ENCODE data around the gene SKI. TPM values are rescaled to one million over a fixed set of nuclear protein-coding genes. Genes with fewer than 3 reads are reported as not detected.
A peak's percentile ranks its signal among the peaks of the same experiment; 100 is the strongest.
"Not testable (repeated sequence)": the region's sequence is repeated elsewhere in the genome, so short reads cannot be mapped to it uniquely, and the experiment has no call there.

The SKI gene
- polyA plus RNA-seq, 1 donor from 2014 or later: 0.78 TPM

DNA sequence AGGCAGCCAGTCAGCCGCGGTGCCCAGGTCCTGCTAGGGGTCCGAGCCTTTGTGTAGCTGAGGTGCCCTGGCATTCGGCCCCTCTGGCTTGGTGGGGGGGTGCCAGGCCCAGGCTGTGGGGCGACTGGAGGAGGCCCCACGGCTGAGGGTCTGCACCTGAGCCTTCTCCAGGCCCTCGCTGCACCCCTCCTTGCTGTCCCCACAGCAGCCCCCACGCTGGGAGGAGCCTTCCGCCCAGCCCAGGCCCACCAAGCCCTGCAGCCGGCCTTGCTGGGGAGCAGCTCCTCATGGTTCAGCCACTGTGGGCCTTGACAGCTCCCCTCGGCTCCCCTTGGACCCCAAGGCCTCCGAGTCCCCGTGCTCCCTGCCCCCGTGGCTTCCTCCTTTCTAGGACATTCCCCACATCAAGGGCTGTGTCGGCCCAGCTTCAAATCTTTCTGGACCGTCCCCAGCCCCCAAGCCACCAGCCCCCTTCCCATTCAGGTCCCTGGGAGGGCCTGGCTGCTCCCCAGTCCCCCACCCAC is 95.4 kb downstream of the SKI start:
- Mint-ChIP-seq H3K36me3 (no peaks in the 10 kb centered on the region), H3K4me3 (no peak overlapping the region), H3K9me3 (no peaks in the 10 kb centered on the region), H3K27ac (no peak overlapping the region), H3K4me1 (no peaks in the 10 kb centered on the region), H3K27me3 (no peaks in the 10 kb centered on the region)

DNA sequence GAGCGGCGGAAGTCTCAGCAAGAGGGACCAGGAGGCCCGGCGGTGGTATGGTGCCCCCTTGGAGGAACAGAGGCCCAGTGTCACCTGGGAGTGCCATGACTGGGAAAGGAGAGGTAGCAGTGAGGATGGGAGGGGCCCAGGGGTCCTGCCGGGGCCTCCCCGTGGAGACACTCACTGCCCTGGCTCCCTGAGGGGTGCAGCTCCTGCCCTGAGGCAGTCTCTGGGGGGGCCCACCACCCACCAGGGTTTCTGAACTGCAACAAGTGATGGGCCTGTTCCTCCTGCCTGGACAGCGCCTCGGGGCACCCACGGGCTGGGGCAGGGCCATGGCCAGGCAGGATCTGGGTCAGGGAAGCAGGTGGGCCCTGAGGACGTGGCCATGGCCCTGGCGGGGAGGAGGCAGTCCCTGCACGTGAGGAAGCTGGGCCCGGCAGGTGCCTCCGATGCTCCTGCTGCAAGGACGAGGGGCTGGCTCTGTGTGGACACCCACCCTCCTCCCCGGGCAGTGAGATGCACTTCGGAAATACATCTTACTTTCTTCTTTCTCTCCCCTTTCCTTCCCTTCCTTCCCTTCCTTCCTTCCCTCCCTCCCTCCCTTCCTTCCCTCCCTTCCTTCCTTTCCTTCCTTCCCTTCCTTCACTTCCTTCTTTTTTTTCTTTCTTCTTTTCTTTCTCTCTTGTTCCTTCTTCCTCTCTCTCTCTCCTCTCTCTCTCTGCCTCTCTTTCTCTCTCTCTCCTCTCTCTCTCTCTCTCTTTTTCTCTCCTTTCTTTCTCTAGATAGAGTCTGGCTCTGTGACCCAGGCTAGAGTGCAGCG is 96.6 kb downstream of the SKI start:
- peak overlapping the region in 1 of 3 donors; percentile 39 for H3K27ac Mint-ChIP-seq
- H3K4me1 Mint-ChIP-seq: no peaks in the 10 kb centered on the region
- no peaks in the 10 kb centered on the region for H3K36me3 Mint-ChIP-seq
- no peaks in the 10 kb centered on the region for H3K27me3 Mint-ChIP-seq
- H3K4me3 Mint-ChIP-seq: peak overlapping the region in 1 of 4 donors; percentile 52
- no peaks in the 10 kb centered on the region for H3K9me3 Mint-ChIP-seq

DNA sequence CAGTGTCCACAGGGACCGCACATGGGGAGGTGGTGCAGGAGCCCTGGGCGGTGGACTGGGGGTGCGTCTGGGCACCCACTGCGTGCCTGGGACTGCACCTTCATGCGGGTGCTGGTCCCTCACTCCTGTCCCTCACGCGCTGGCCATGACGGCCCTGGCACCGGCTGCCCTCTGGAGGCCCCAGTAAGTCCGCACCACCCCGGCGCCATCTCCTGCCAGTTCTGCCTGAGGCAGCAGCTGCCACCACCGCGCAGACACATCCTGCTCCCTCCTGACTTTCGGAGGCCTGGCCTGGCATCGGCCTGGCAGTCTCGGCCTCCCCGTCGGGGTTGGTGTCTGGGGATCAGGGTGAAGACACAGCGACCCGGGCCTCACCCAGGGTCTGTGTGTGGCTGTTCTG is 98.4 kb downstream of the SKI start:
- no peaks in the 10 kb centered on the region for H3K9me3 Mint-ChIP-seq
- peaks cover 3% of the 10 kb centered on the region for H3K27me3 Mint-ChIP-seq
- H3K36me3 Mint-ChIP-seq: no peaks in the 10 kb centered on the region
- no peaks in the 10 kb centered on the region for H3K4me1 Mint-ChIP-seq
- H3K27ac Mint-ChIP-seq: no peak overlapping the region
- H3K4me3 Mint-ChIP-seq: no peak overlapping the region

DNA sequence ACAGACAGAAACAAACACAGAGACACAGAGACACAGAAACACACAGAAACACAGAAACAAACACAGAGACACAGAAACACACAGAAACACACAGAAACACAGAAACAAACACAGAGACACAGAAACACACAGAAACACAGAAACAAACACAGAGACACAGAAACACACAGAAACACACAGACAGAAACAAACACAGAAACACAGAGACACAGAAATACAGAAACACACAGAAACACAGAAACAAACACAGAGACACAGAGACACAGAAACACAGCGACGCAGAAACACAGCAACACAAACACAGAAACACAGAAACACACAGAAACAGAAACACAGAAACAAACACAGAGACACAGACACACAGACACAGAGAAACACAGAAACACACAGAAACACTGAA is 99.0 kb downstream of the SKI start:
- not testable (repeated sequence) for H3K36me3 Mint-ChIP-seq, H3K9me3 Mint-ChIP-seq, H3K4me1 Mint-ChIP-seq, H3K27me3 Mint-ChIP-seq, H3K4me3 Mint-ChIP-seq
- H3K27ac Mint-ChIP-seq: peak overlapping the region in 1 of 3 donors; percentile 6

DNA sequence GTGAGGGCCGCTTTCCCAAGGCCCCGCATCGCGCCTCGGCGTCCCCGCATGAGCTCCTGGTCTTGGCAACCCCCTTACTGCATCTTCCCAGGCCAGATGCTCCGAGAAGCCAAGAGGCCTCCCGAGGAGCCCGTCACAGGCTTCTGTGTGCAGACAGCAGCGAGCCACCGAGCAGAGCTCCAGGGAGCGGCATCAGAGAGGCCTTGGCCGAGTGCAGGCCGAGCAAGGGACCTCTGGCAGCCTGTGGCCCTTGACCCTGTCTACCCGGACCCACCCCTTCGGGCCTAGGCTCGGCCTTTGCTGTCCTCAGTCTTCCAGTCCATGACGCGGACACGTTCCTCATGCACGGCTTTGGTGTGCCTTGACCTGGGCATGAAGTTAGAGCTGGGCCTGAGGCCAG is 99.7 kb downstream of the SKI start:
- H3K27me3 Mint-ChIP-seq: peaks cover 3% of the 10 kb centered on the region
- no peak overlapping the region for H3K27ac Mint-ChIP-seq
- H3K4me3 Mint-ChIP-seq: no peak overlapping the region
- H3K36me3 Mint-ChIP-seq: no peaks in the 10 kb centered on the region
- H3K4me1 Mint-ChIP-seq: no peaks in the 10 kb centered on the region
- no peaks in the 10 kb centered on the region for H3K9me3 Mint-ChIP-seq

DNA sequence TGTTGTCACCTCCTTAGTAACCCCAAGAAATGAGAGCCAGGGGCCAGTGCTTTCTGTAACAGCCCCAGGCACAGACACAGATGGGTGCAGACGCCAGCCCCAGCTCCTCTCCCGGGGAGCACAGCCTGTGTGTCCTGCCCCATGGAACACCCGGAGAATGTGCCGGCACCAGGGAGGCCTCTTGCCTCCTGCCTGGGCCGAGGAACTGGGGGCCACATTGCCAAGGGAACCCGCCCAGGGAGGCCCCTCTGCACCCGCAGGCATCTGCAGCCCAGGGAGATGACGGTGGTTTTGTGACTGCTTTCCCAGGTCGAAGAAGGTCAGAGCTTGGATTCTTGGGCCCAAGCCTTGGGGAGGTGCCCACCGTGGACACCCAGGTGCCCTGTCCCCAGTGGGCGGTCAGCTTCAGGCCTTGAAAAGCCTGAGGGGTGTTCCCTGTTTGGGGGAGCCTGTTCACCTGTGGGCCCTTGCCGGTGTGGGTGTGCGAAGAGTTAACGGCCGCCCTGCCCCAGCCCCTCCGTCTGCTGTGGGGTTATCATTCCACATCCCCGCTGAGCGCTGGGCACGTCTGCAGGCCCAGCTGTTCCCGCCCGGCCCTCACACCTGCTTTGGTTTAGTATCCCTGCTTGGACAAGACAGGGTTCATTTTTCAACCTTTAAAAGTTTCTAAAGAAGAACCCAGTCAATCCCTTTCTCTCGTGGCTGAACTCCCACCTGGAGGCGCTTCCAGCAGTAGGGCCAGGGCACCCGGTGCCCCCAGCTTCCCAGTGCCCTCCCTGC is 100.7 kb downstream of the SKI start:
- no peaks in the 10 kb centered on the region for H3K9me3 Mint-ChIP-seq
- peaks cover 3% of the 10 kb centered on the region for H3K27me3 Mint-ChIP-seq
- no peaks in the 10 kb centered on the region for H3K4me1 Mint-ChIP-seq
- no peak overlapping the region for H3K4me3 Mint-ChIP-seq
- no peaks in the 10 kb centered on the region for H3K36me3 Mint-ChIP-seq
- no peak overlapping the region for H3K27ac Mint-ChIP-seq

DNA sequence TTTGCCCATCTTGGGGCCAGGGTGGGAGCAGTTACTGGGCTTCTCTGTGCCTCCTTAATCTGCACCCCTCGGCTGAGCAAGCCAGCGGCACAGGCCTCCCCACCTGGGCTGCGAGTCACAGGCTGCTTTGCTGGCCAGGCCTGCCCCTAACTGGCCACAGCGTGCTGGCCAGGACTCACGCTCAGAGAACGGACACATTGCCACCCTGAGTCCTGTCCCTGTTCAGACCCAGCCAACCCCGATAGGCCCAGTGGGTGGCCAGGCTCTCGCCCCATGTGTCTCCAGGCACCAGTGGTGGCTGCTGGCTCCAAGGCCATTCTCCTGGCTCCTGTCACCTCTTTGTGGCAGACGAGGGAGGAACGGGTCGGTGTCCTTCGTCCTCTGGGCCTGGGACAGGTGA is 101.9 kb downstream of the SKI start:
- no peak overlapping the region for H3K27ac Mint-ChIP-seq
- no peaks in the 10 kb centered on the region for H3K9me3 Mint-ChIP-seq
- no peak overlapping the region for H3K4me3 Mint-ChIP-seq
- no peaks in the 10 kb centered on the region for H3K36me3 Mint-ChIP-seq
- H3K4me1 Mint-ChIP-seq: no peaks in the 10 kb centered on the region
- H3K27me3 Mint-ChIP-seq: peaks cover 3% of the 10 kb centered on the region

DNA sequence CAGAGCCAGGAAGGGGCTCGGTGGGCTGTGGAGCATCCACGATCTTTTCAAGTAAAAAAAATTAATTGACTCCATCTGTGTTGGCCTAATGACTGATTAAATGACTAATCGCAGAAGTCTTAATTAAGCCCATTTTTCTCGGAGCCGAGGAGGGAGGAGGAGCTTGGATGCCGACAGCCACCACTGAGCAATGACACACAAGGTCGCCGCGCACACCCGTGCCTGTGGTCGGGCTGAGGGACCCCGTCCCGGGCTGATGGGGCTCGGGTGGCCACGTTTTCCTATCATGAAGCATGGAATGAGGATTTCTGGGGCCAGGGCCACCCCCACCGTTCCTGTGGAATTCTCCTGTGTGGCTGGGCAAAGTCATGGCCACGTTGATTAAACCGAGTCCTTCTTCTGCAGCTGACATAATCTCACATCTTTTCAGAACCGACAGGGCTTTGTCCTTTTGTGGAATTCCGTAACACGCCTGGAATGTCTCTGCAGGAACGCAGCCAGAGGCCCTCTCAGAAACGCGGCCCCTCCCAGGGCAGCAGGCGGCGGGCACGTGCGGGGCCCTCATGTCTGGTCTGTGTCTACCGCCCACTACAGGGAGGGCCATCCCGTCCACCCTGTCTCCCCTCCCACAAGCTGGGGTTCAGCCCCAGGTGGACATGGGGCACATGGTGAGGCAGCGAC is 102.5 kb downstream of the SKI start:
- H3K4me1 Mint-ChIP-seq: no peaks in the 10 kb centered on the region
- no peak overlapping the region for H3K27ac Mint-ChIP-seq
- H3K9me3 Mint-ChIP-seq: no peaks in the 10 kb centered on the region
- no peaks in the 10 kb centered on the region for H3K36me3 Mint-ChIP-seq
- no peak overlapping the region for H3K4me3 Mint-ChIP-seq
- H3K27me3 Mint-ChIP-seq: peaks cover 3% of the 10 kb centered on the region

DNA sequence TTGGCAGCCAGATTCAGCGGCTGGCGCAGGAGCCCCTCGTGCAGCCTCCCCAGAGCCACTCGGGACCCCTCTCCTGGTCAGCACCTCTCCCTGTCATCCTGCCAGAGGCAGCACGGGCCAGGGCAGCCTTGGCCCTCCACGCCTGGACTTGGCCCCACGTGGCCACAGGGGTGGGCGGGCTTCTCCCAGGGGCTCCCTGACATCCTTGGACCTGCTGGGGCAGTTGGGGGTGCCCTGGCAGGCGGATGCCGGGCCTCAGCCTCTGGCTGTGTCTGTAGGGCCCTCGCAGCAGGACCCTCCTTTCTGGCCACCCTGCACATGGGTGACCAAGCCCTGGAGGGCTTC is 103.1 kb downstream of the SKI start:
- Mint-ChIP-seq H3K4me1 (no peaks in the 10 kb centered on the region), H3K27me3 (peaks cover 3% of the 10 kb centered on the region), H3K9me3 (no peaks in the 10 kb centered on the region)

DNA sequence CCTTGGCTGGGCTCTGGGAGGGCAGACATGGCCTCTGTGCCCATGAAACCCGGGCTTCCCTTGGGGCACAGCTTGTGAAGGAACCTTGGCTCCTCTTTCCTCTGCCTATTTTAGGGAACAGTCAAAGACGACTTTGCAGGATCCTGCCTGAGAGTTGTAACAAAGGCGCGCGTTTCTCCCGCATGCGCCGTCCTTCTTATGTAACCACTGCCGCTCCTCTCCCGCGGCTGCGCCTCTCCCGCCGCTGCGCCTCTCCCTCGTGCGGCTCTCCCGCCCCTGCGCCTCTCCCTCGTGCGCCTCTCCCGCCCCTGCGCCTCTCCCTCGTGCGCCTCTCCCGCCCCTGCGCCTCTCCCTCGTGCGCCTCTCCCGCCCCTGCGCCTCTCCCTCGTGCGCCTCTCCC is 103.5 kb downstream of the SKI start:
- not testable (repeated sequence) for H3K27ac Mint-ChIP-seq, H3K9me3 Mint-ChIP-seq, H3K36me3 Mint-ChIP-seq, H3K4me1 Mint-ChIP-seq, H3K4me3 Mint-ChIP-seq, H3K27me3 Mint-ChIP-seq

More for the DNA sequence above, 103.1 kb downstream of the SKI start:
- Mint-ChIP-seq H3K4me3 (no peak overlapping the region), H3K27ac (no peak overlapping the region), H3K36me3 (no peaks in the 10 kb centered on the region)

DNA sequence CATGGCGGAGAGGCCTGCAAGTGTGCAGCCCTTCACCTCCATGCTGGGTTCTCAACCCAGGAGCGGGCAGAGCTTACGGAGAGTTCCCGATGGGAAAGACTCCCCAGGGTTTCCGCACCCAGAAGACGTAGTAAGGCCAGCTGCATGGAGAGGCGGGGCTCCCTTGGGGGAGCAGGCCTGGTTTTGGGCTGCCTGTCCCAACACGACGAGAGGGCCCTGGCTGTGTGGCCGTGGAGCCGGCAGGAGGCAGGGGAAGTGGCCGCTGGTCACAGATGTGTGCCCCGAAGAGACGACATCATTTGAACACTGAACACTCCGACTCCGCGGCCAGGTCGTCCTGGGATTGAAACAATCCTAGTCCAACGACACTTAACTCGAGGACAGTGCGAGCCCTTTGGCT is 106.2 kb downstream of the SKI start:
- Mint-ChIP-seq H3K9me3 (no peaks in the 10 kb centered on the region), H3K27me3 (peaks cover 4% of the 10 kb centered on the region), H3K27ac (no peak overlapping the region), H3K4me1 (no peaks in the 10 kb centered on the region), H3K36me3 (no peaks in the 10 kb centered on the region), H3K4me3 (no peak overlapping the region)

DNA sequence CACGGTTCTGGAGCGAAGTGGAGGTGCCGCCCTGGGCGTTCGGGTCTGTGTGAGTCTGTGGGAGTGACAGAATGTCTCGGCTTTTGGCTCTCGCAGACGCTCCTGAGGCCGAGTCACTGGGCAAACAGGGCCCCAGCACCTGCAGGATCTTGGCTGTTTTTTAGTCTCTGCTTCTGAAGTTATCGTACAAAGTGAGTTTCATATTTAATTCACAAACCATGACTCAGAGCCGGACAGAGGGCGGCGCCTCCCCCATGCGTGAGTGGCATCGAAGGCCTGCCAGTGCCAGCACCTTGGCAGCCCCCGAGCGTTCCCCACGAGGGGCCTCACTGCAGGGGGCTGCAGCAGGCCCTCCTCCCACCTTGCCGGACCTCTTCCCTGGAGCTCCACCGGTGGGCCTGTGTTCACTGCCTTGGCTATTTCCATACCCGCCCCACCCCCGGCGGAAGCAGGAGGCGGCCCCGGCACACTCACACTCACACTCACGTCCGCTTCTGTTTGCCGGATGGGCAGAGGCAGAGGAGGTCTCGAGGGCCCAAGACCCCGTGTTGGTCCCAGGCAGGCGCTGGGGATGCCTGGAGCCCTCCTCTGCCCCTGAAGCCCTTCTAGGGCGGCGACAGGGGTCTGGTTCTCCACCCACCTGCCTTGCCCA is 106.9 kb downstream of the SKI start:
- Mint-ChIP-seq H3K4me1 (no peaks in the 10 kb centered on the region), H3K36me3 (no peaks in the 10 kb centered on the region), H3K4me3 (no peak overlapping the region), H3K27me3 (peaks cover 4% of the 10 kb centered on the region), H3K27ac (no peak overlapping the region), H3K9me3 (no peaks in the 10 kb centered on the region)

DNA sequence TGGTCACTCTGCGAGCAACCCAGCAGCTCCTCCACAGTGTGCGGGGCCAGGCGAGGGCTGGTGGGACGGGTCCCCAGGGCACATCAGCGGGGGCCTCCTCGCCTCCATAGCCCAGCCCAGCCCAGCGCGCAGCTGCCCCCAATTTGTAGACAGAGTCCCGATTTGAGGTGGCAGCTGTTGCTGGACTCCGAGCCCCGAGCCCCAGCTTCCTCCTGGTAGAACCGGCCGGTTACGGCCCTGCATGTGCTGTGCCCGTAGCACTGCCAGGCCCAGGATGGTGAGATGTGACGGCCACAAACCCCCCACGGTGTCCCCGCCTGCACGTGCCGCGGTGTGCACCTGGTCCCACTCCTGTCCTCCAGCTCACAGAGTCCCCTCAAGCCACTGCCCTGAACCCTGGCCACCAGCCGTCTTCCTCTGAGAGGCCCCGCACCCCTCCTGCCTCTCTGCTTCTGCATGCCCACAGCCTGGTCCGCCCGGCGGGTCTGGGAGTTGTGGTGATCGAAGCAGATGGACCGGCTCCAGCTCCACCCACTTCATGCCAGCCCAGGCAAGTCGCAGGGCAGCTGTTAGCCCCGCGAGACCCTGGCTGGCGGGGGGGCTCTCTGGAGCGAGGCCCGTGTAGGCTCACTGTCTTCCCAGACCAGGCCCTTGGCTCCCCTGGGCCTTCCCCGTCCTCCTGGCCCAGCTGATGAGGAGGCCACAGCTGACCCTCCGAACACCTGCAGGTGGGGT is 107.8 kb downstream of the SKI start:
- H3K36me3 Mint-ChIP-seq: no peaks in the 10 kb centered on the region
- H3K9me3 Mint-ChIP-seq: no peaks in the 10 kb centered on the region
- H3K4me3 Mint-ChIP-seq: peak overlapping the region in 1 of 4 donors; percentile 39
- no peak overlapping the region for H3K27ac Mint-ChIP-seq
- peaks cover 1% of the 10 kb centered on the region for H3K27me3 Mint-ChIP-seq
- no peaks in the 10 kb centered on the region for H3K4me1 Mint-ChIP-seq

DNA sequence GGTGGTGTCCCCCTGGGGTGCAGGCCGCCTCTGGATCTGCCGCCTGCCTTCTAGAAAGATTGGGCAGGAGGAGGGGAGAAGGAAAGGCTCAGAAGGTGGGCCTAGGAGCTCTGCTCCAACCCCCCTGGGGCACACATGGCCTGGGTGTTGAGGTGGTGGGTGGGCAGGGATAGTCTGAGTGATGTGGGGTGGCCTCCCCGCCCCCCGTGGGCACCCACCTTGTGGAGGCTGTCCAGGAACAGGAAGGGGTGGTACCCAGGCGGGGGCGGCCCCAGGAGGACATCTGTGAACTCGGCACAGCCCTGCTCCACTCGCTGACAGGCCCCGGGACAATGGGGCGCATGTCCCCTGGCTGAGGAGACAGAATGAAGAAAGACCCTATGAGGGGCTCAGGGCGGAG is 108.4 kb downstream of the SKI start:
- Mint-ChIP-seq H3K27ac (no peak overlapping the region), H3K36me3 (no peaks in the 10 kb centered on the region), H3K9me3 (no peaks in the 10 kb centered on the region), H3K4me3 (no peak overlapping the region), H3K27me3 (peaks cover 1% of the 10 kb centered on the region), H3K4me1 (no peaks in the 10 kb centered on the region)

Measured in IgD-negative memory B cell (primary cell).